GM12874 (cell line): Measurements from ENCODE around the gene SLC7A9.

Experiments
- CTCF ChIP-seq: IDR thresholded peaks from 2 replicates; pipeline ENCODE4 v1.5.1; 2011; ENCODE audit warnings: low read depth, mild to moderate bottlenecking, control low read depth, low read length, moderate library complexity; ENCODE audit not compliant: insufficient read depth

SLC7A9 gene

GRCh38 chr19:32862173-32862572, 7.4 kb downstream of the SLC7A9 start:
- TF ChIP-seq CTCF, result no peak

- TF ChIP-seq CTCF, result no peak
Measured at GRCh38 chr19:32861596-32861995, 8.0 kb downstream of the SLC7A9 start.

- TF ChIP-seq CTCF, result no peak
Measured at GRCh38 chr19:32859591-32859990, 10.0 kb downstream of the SLC7A9 start.

- TF ChIP-seq CTCF, result no peak
Measured at GRCh38 chr19:32858559-32858958, 11.0 kb downstream of the SLC7A9 start.

- no peak for TF ChIP-seq CTCF
Measured at GRCh38 chr19:32858155-32858554, 11.4 kb downstream of the SLC7A9 start.

- no peak for TF ChIP-seq CTCF
Measured at GRCh38 chr19:32857584-32857983, 12.0 kb downstream of the SLC7A9 start.

GRCh38 chr19:32852216-32852615, 17.4 kb downstream of the SLC7A9 start:
- TF ChIP-seq CTCF, result no peak

GRCh38 chr19:32843716-32844245, 25.8 kb downstream of the SLC7A9 start:
- TF ChIP-seq CTCF, result no peak
